ENCODE results near the gene LRTM2.
A peak's percentile ranks its signal among the peaks of the same experiment; 100 is the strongest.

Gene LRTM2

DNA sequence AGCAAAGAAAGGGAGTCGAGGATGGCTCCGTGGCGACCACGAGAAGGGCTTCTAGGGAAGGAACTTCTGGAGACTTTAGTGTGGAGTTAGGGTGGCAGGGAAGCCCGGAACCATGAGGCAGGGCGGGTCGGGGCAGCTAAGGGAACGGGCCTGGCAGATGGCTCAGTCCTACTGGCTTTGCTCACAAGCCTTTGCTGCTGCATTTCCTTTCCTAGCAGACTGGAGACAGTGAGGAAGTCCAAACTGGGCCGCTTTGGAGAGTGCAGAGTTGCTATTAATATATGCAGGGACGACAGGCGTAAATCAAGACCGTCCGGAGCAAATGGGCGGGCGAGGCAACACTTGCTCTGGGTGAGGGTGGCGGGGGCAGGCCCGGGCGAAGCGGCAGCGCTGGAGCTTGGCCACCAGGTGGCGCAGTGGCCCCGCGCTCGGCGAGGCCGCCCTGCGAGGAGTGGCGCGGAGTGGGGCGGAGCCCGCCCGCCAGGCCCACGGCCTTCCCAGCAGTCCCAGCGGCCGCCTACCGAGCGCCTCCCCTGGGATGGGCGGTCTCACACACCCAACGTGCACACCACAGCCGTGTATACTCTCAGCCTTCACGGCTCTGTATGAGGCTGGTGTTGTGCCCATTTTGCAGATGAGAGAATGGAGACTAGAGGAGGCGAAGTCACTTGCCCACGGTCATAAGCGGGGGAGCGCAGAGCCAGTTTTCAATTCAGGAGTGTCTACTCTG, 24.4 kb upstream of the LRTM2 start:
- Histone ChIP-seq H2AFZ (ENCODE audit: low read length) (peak overlapping the region; percentile 91), H4K91ac (ENCODE audit: low read depth, low read length, poor library complexity) (no peak overlapping the region), H3K9ac (ENCODE audit: low read depth, low read length, poor library complexity) (peak overlapping the region; percentile 10), H2BK15ac (ENCODE audit: low read length) (peak overlapping the region; percentile 25), H3K4me1 (ENCODE audit: control insufficient read depth in 2 of 2, insufficient read depth in 1 of 2, low read depth in 1 of 2, low read length in 2 of 2) (peaks cover 5% of the 10 kb centered on the region in 2 donors), H3K23ac (ENCODE audit: low read depth, low read length, poor library complexity) (peak overlapping the region; percentile 37), H3K27ac (replicated peaks; ENCODE audit: low read length) (no peak overlapping the region), H3K14ac (ENCODE audit: low read length) (peak overlapping the region; percentile 90), H4K8ac (ENCODE audit: low read depth, low read length) (no peak overlapping the region), H3K4me2 (ENCODE audit: insufficient read depth, low read length, poor library complexity, severe bottlenecking) (peak overlapping the region; percentile 67), H3K79me1 (ENCODE audit: low read depth, low read length) (no peaks in the 10 kb centered on the region), H3K4me3 (ENCODE audit: low read length in 2 of 2) (peak overlapping the region in 1 of 2 donors; percentile 44), H2BK12ac (ENCODE audit: low read length) (no peak overlapping the region), H2AK5ac (ENCODE audit: low read depth, low read length) (peak overlapping the region; percentile 85), H3K4ac (ENCODE audit: low read length) (no peak overlapping the region), H3K36me3 (replicated peaks in 1 of 2; ENCODE audit: control insufficient read depth in 2 of 2, insufficient read depth in 2 of 2, low read length in 2 of 2) (no peaks in the 10 kb centered on the region), H3K18ac (ENCODE audit: low read length) (peak overlapping the region; percentile 94), H2BK120ac (ENCODE audit: low read depth, low read length) (peak overlapping the region; percentile 6), H3K27me3 (ENCODE audit: control insufficient read depth in 3 of 3, insufficient read depth in 3 of 3, low read depth in 1 of 3, low read length in 3 of 3) (peaks cover 0 to 12% (median 2%) of the 10 kb centered on the region in 3 experiments), H3K9me3 (replicated peaks in 1 of 2; ENCODE audit: control insufficient read depth in 2 of 2, insufficient read depth in 1 of 2, low read depth in 1 of 2, low read length in 2 of 2) (no peaks in the 10 kb centered on the region), H2BK5ac (ENCODE audit: low read length) (no peak overlapping the region)
- no CpG with 5 or more reads among the region's 45 CpGs for WGBS, 2 donors (ENCODE audit: extremely low coverage in 2 of 2, insufficient read length in 2 of 2, insufficient replicate concordance in 1 of 2)
- peak; percentile 73 for DNase-seq (ENCODE audit: low spot score)

DNA sequence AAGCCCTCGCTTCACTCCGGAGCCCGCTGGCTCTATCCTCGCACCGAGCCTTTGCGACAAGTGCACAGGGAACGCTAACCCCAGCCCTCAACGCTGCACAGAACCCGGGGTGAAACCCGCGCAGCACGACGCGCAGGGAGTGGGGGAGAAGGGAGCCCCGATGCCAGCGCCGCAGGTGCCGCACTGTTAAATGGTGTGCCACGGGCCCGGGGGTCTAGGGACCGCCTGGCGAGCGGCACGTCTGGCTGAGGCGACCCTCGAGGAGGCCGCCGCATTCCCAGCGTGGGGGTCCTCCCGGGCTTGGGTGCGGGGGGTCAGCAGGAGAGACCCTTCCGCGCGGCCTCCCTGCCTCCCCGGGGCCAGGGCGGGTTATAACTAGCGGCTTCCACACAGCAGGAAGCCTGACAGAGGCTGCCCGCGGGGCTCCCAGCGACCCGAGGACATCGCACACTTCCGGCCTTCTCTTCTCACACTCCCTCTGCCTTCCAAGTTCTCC, 23.8 kb upstream of the LRTM2 start:
- Histone ChIP-seq H3K27me3 (ENCODE audit: control insufficient read depth in 3 of 3, insufficient read depth in 3 of 3, low read depth in 1 of 3, low read length in 3 of 3) (peaks cover 0 to 12% (median 2%) of the 10 kb centered on the region in 3 experiments), H3K4me1 (ENCODE audit: control insufficient read depth in 2 of 2, insufficient read depth in 1 of 2, low read depth in 1 of 2, low read length in 2 of 2) (peaks cover 5% of the 10 kb centered on the region in 2 donors), H3K36me3 (replicated peaks in 1 of 2; ENCODE audit: control insufficient read depth in 2 of 2, insufficient read depth in 2 of 2, low read length in 2 of 2) (no peaks in the 10 kb centered on the region), H4K91ac (ENCODE audit: low read depth, low read length, poor library complexity) (no peak overlapping the region), H3K18ac (ENCODE audit: low read length) (peak overlapping the region; percentile 94), H2BK120ac (ENCODE audit: low read depth, low read length) (peak overlapping the region; percentile 6), H2AFZ (ENCODE audit: low read length) (peak overlapping the region; percentile 91), H2BK15ac (ENCODE audit: low read length) (peak overlapping the region; percentile 25), H2BK5ac (ENCODE audit: low read length) (no peak overlapping the region), H3K4ac (ENCODE audit: low read length) (peak overlapping the region; percentile 90), H2BK12ac (ENCODE audit: low read length) (peak overlapping the region; percentile 86), H3K14ac (ENCODE audit: low read length) (peak overlapping the region; percentile 90), H3K4me3 (ENCODE audit: low read length in 2 of 2) (peak overlapping the region in 1 of 2 donors; percentile 63), H2AK5ac (ENCODE audit: low read depth, low read length) (peak overlapping the region; percentile 85), H4K8ac (ENCODE audit: low read depth, low read length) (peak overlapping the region; percentile 70), H3K9ac (ENCODE audit: low read depth, low read length, poor library complexity) (peak overlapping the region; percentile 90), H3K23ac (ENCODE audit: low read depth, low read length, poor library complexity) (peak overlapping the region; percentile 86), H3K27ac (replicated peaks; ENCODE audit: low read length) (no peak overlapping the region), H3K9me3 (replicated peaks in 1 of 2; ENCODE audit: control insufficient read depth in 2 of 2, insufficient read depth in 1 of 2, low read depth in 1 of 2, low read length in 2 of 2) (no peaks in the 10 kb centered on the region), H3K4me2 (ENCODE audit: insufficient read depth, low read length, poor library complexity, severe bottlenecking) (peak overlapping the region; percentile 67), H3K79me1 (ENCODE audit: low read depth, low read length) (no peaks in the 10 kb centered on the region)
- no CpG with 5 or more reads among the region's 43 CpGs for WGBS, 2 donors (ENCODE audit: extremely low coverage in 2 of 2, insufficient read length in 2 of 2, insufficient replicate concordance in 1 of 2)
- DNase-seq (ENCODE audit: low spot score): no peak

DNA sequence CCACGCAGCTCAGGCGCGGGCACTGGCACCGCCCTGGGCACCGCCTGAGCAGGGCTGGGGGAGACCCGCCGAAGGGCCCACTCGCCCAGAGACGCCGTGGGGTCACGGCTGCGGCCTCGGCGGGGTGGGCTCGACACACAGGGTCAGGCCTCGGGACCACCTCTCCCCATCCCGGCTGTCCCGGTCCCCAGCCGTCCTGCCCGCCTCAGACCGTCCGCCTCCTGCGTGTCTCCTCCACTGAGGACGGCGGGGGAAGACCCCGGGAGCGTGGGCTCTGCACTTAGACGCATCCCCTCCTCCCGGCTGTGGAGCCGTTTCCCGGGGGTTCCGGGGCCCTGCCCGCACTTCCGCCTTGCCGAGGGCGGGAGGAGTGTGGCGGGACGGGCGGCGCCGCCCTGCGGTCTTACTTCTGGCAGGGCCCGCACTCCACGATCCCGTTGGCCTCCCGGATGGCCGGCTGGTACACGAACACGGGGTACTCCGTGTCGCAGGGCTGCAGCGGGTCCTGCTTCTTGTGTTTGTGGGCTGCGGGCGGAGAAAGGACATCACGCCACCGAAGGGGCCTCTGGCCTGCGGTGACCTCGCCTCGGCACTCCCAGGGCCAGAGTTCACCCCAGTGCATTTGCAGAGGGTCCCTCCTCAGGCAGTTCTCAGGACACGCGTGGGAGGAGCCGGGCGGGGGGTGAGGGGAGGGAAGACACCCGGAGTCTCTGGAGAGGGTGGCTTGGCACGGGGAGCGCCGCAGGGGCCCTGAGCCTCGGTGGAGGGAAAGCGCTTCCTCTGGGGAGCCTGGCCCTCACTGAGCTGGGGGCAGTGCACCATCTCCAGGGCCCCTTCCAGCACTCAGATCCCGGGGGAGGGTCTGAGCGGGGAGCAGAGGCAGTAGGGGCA, 23.1 kb upstream of the LRTM2 start:
- DNase-seq (ENCODE audit: low spot score): no peak
- H3K27ac ChIP-seq (replicated peaks; ENCODE audit: low read length): no peak overlapping the region
- WGBS, 2 donors (ENCODE audit: extremely low coverage in 2 of 2, insufficient read length in 2 of 2, insufficient replicate concordance in 1 of 2): no CpG with 5 or more reads among the region's 71 CpGs
- H2AK5ac ChIP-seq (ENCODE audit: low read depth, low read length): peak overlapping the region; percentile 85
- no peak overlapping the region for H2BK120ac ChIP-seq (ENCODE audit: low read depth, low read length)
- H3K9me3 ChIP-seq (replicated peaks in 1 of 2; ENCODE audit: control insufficient read depth in 2 of 2, insufficient read depth in 1 of 2, low read depth in 1 of 2, low read length in 2 of 2): no peaks in the 10 kb centered on the region
- peak overlapping the region; percentile 90 for H3K4ac ChIP-seq (ENCODE audit: low read length)
- no peak overlapping the region for H4K91ac ChIP-seq (ENCODE audit: low read depth, low read length, poor library complexity)
- peak overlapping the region; percentile 94 for H3K18ac ChIP-seq (ENCODE audit: low read length)
- peak overlapping the region; percentile 76 for H4K8ac ChIP-seq (ENCODE audit: low read depth, low read length)
- peak overlapping the region; percentile 86 for H2BK12ac ChIP-seq (ENCODE audit: low read length)
- peaks cover 5% of the 10 kb centered on the region in 2 donors for H3K4me1 ChIP-seq (ENCODE audit: control insufficient read depth in 2 of 2, insufficient read depth in 1 of 2, low read depth in 1 of 2, low read length in 2 of 2)
- H3K23ac ChIP-seq (ENCODE audit: low read depth, low read length, poor library complexity): peak overlapping the region; percentile 86
- H3K79me1 ChIP-seq (ENCODE audit: low read depth, low read length): no peaks in the 10 kb centered on the region
- peak overlapping the region; percentile 83 for H2BK5ac ChIP-seq (ENCODE audit: low read length)
- peak overlapping the region; percentile 91 for H2AFZ ChIP-seq (ENCODE audit: low read length)
- H3K4me2 ChIP-seq (ENCODE audit: insufficient read depth, low read length, poor library complexity, severe bottlenecking): peak overlapping the region; percentile 67
- peaks cover 0 to 12% (median 2%) of the 10 kb centered on the region in 3 experiments for H3K27me3 ChIP-seq (ENCODE audit: control insufficient read depth in 3 of 3, insufficient read depth in 3 of 3, low read depth in 1 of 3, low read length in 3 of 3)
- H3K14ac ChIP-seq (ENCODE audit: low read length): peak overlapping the region; percentile 90
- H3K9ac ChIP-seq (ENCODE audit: low read depth, low read length, poor library complexity): peak overlapping the region; percentile 90
- peak overlapping the region; percentile 49 for H2BK15ac ChIP-seq (ENCODE audit: low read length)
- H3K4me3 ChIP-seq (ENCODE audit: low read length in 2 of 2): peak overlapping the region in 1 of 2 donors; percentile 63
- H3K36me3 ChIP-seq (replicated peaks in 1 of 2; ENCODE audit: control insufficient read depth in 2 of 2, insufficient read depth in 2 of 2, low read length in 2 of 2): no peaks in the 10 kb centered on the region
